Measurements from ENCODE around the gene RRP9. TPM values are rescaled to one million over a fixed set of nuclear protein-coding genes. Genes with fewer than 3 reads are reported as not detected.

The RRP9 gene
- total and polyA plus RNA-seq, 2 donors (not counting 3 experiments of a cell fraction or from before 2014, with no cell fraction given) = 26.0 to 30.1 TPM

DNA sequence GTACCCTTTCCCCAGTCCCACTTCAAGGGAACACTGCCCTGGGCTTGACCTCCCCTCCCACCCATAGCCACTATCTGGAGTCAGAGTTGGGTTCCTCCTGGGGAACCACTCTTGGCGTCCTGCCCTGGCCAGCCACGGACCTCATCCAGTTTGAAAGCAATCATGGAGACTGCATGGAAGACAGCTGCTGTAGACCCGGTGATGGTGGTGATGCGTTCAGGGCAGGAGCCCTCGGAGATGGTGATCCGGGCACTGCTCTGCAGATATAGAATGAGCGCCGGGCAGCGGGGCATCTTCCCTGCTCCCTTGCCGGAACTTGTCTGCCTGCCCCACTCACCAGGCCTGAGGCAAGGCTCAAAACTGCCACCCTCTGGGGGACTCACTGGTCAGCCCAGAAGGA is 18.7 kb upstream of the RRP9 start:
- FAIRE-seq (no peak), DNase-seq (ENCODE audit: low read depth, low spot score) (no peak)
- POLR2A ChIA-PET = no interaction called here
- CTCF ChIA-PET = interaction anchor here (4.1 kb wide), 1 partner anchor 13 kb away, joined by 20 read pairs; the partner anchor contains the start of gene ABHD14B
- no peaks in the 10 kb centered on the region for H3K9me1 ChIP-seq (replicated peaks; ENCODE audit: control insufficient read depth, extremely low read depth, insufficient read depth, low read length)
- no peaks in the 10 kb centered on the region for H3K9me3 ChIP-seq (replicated peaks; ENCODE audit: control insufficient read depth, insufficient read depth, low read length)
- H2AFZ ChIP-seq (ENCODE audit: low read depth, low read length) = no peak overlapping the region
- peaks cover 0 to 2% of the 10 kb centered on the region in 2 experiments for H3K36me3 ChIP-seq (ENCODE audit: control insufficient read depth in 2 of 2, extremely low read depth in 1 of 2, insufficient read depth in 2 of 2, low read length in 2 of 2)
- no peak overlapping the region for H3K4me2 ChIP-seq (ENCODE audit: insufficient read depth, low read length)
- H3K79me2 ChIP-seq (ENCODE audit: control insufficient read depth, insufficient read depth, low read length) = no peaks in the 10 kb centered on the region
- dilution Hi-C loops (cut with MboI; ENCODE audit: extremely low pct_ligation_motif_present, low sequenced_read_pairs) (no loop called here), intact Hi-C loops (cut with micrococcal nuclease) (no loop called here)
- TF ChIP-seq JUN (IDR thresholded peaks at IDR 0.05; ENCODE audit: borderline replicate concordance, insufficient read depth, insufficient read length, low read depth) = no peak
- no peak overlapping the region for H3K4me3 ChIP-seq (replicated peaks in 1 of 3; ENCODE audit: insufficient read depth in 1 of 3, low read depth in 1 of 3, low read length in 3 of 3)
- no peaks in the 10 kb centered on the region for H4K20me1 ChIP-seq (replicated peaks; ENCODE audit: control insufficient read depth, extremely low read depth, insufficient read depth, low read length)
- BruUV-seq (replicated peaks) = no TSS peak
- H3K27me3 ChIP-seq (ENCODE audit: control insufficient read depth in 2 of 2, insufficient read depth in 2 of 2, low read length in 2 of 2) = no peaks in the 10 kb centered on the region
- H3K4me1 ChIP-seq (ENCODE audit: control insufficient read depth, extremely low read depth, insufficient read depth, low read length) = no peaks in the 10 kb centered on the region
- H3K9ac ChIP-seq (replicated peaks; ENCODE audit: extremely low read depth, insufficient read depth, low read length) = no peak overlapping the region
- H3K27ac ChIP-seq (ENCODE audit: insufficient read depth, low read depth, low read length) = no peak overlapping the region

DNA sequence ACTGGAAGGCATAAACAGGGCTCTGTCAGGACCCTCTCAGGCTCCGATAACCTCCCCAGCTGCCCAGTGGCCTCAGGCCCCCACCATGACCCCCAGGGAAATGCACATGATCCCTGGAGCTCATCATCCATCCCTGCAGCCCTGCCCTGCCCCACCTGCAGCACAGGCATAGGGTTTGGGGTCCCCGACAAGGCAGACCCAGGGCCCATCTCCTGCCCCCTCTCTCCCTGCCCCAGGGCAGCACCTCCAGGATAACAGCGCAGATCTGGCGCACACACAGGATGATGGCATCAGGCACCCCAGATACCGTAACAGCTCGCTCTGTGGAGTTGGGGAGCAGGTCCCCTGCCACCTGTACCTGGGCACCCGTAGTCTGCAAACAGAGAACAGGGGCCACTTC is 17.9 kb upstream of the RRP9 start:
- H3K4me2 ChIP-seq (ENCODE audit: insufficient read depth, low read length) = no peak overlapping the region
- ChIA-PET POLR2A (no interaction called here), CTCF (interaction anchor here (1.0 to 1.9 kb wide), 2 partner anchors 14 to 23 kb away, joined by 3 to 8 read pairs; partner anchors contain the start of gene ABHD14B)
- H3K9me3 ChIP-seq (replicated peaks; ENCODE audit: control insufficient read depth, insufficient read depth, low read length) = no peaks in the 10 kb centered on the region
- TF ChIP-seq GATA2 (IDR thresholded peaks at IDR 0.05; ENCODE audit: insufficient read depth, insufficient read length, low read depth, low read length) (no peak), MYC (IDR thresholded peaks at IDR 0.05; ENCODE audit: low read depth, low read length) (no peak), POLR2AphosphoS5 (IDR thresholded peaks at IDR 0.05; ENCODE audit: insufficient read depth, low read depth, low read length) (no peak), FOS (IDR thresholded peaks at IDR 0.05; ENCODE audit: borderline replicate concordance, insufficient read depth, low read length) (no peak), EZH2 (IDR thresholded peaks at IDR 0.05; ENCODE audit: borderline replicate concordance, low read depth, low read length, severe bottlenecking) (no peak), POLR2A (IDR thresholded peaks at IDR 0.05; ENCODE audit: low read depth, low read length) (no peak), JUN (IDR thresholded peaks at IDR 0.05; ENCODE audit: borderline replicate concordance, insufficient read depth, insufficient read length, low read depth) (no peak)
- TF ChIP-seq, protein P1, sequence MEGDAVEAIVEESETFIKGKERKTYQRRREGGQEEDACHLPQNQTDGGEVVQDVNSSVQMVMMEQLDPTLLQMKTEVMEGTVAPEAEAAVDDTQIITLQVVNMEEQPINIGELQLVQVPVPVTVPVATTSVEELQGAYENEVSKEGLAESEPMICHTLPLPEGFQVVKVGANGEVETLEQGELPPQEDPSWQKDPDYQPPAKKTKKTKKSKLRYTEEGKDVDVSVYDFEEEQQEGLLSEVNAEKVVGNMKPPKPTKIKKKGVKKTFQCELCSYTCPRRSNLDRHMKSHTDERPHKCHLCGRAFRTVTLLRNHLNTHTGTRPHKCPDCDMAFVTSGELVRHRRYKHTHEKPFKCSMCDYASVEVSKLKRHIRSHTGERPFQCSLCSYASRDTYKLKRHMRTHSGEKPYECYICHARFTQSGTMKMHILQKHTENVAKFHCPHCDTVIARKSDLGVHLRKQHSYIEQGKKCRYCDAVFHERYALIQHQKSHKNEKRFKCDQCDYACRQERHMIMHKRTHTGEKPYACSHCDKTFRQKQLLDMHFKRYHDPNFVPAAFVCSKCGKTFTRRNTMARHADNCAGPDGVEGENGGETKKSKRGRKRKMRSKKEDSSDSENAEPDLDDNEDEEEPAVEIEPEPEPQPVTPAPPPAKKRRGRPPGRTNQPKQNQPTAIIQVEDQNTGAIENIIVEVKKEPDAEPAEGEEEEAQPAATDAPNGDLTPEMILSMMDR (IDR thresholded peaks at IDR 0.05; ENCODE audit: extremely low read depth in 1 of 2, insufficient read depth in 1 of 2, low read depth in 1 of 2, low read length in 2 of 2) = no peak
- TF ChIP-seq, protein P2, sequence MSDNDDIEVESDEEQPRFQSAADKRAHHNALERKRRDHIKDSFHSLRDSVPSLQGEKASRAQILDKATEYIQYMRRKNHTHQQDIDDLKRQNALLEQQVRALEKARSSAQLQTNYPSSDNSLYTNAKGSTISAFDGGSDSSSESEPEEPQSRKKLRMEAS (IDR thresholded peaks at IDR 0.05; ENCODE audit: insufficient read depth, insufficient read length) = no peak
- no peak overlapping the region for H3K4me3 ChIP-seq (replicated peaks in 1 of 3; ENCODE audit: insufficient read depth in 1 of 3, low read depth in 1 of 3, low read length in 3 of 3)
- peaks cover 0 to 2% of the 10 kb centered on the region in 2 experiments for H3K36me3 ChIP-seq (ENCODE audit: control insufficient read depth in 2 of 2, extremely low read depth in 1 of 2, insufficient read depth in 2 of 2, low read length in 2 of 2)
- no peaks in the 10 kb centered on the region for H4K20me1 ChIP-seq (replicated peaks; ENCODE audit: control insufficient read depth, extremely low read depth, insufficient read depth, low read length)
- no peaks in the 10 kb centered on the region for H3K4me1 ChIP-seq (ENCODE audit: control insufficient read depth, extremely low read depth, insufficient read depth, low read length)
- H3K79me2 ChIP-seq (ENCODE audit: control insufficient read depth, insufficient read depth, low read length) = no peaks in the 10 kb centered on the region
- H3K9ac ChIP-seq (replicated peaks; ENCODE audit: extremely low read depth, insufficient read depth, low read length) = no peak overlapping the region
- H3K9me1 ChIP-seq (replicated peaks; ENCODE audit: control insufficient read depth, extremely low read depth, insufficient read depth, low read length) = no peaks in the 10 kb centered on the region
- dilution Hi-C loops (cut with MboI; ENCODE audit: extremely low pct_ligation_motif_present, low sequenced_read_pairs) (no loop called here), intact Hi-C loops (cut with micrococcal nuclease) (no loop called here)
- H3K27me3 ChIP-seq (ENCODE audit: control insufficient read depth in 2 of 2, insufficient read depth in 2 of 2, low read length in 2 of 2) = peaks cover 2 to 4% of the 10 kb centered on the region in 2 experiments
- H2AFZ ChIP-seq (ENCODE audit: low read depth, low read length) = no peak overlapping the region
- DNase-seq (ENCODE audit: low read depth, low spot score) = no peak
- no TSS peak for BruUV-seq (replicated peaks)
- no peak overlapping the region for H3K27ac ChIP-seq (ENCODE audit: insufficient read depth, low read depth, low read length)
- FAIRE-seq = no peak

Data from endothelial cell of umbilical vein (primary cell).